Parathyroid adenoma (tissue), 2 donors: ENCODE data around the gene PDE4D.

Experiments used
- H2AFZ ChIP-seq: fragments of 300-600 bp; sonication (generic); one replicate; pipeline ENCODE4 v1.7.0; 2017; ENCODE audit warnings: antibody characterized with exemption, mild to moderate bottlenecking
- H3K27ac ChIP-seq: fragments of 300-600 bp; sonication (generic); one replicate; pipeline ENCODE4 v1.7.0; 2017
- H3K27me3 ChIP-seq: fragments of 300-600 bp; sonication (generic); one replicate; pipeline ENCODE4 v1.7.0; 2017; ENCODE audit warnings: low read length; ENCODE audit not compliant: control insufficient read depth, insufficient read depth
- H3K36me3 ChIP-seq: fragments of 300-600 bp; sonication (generic); one replicate; pipeline ENCODE4 v1.7.0; 2017; ENCODE audit warnings: low read length; ENCODE audit not compliant: control insufficient read depth, insufficient read depth
- H3K4me1 ChIP-seq: fragments of 300-600 bp; sonication (generic); one replicate; pipeline ENCODE4 v1.7.0; 2017; ENCODE audit warnings: control low read depth
- H3K4me2 ChIP-seq: fragments of 300-600 bp; sonication (generic); one replicate; pipeline ENCODE4 v1.7.0; 2017; ENCODE audit warnings: low read length
- H3K4me3 ChIP-seq: fragments of 300-600 bp; sonication (generic); one replicate; pipeline ENCODE4 v1.7.0; 2017; ENCODE audit warnings: low read depth, low read length
- H3K79me2 ChIP-seq: fragments of 300-600 bp; sonication (generic); one replicate; pipeline ENCODE4 v1.7.0; 2017; ENCODE audit warnings: control low read depth
- H3K9ac ChIP-seq: fragments of 300-600 bp; sonication (generic); one replicate; pipeline ENCODE4 v1.7.0; 2017; ENCODE audit warnings: mild to moderate bottlenecking
- H3K9me3 ChIP-seq: fragments of 300-600 bp; sonication (generic); one replicate; pipeline ENCODE4 v1.7.0; 2017; ENCODE audit warnings: low read length; ENCODE audit not compliant: control insufficient read depth
- TF ChIP-seq, protein P1 (sequence below): fragments of 300-600 bp; sonication (generic); IDR thresholded peaks from one replicate; pipeline ENCODE4 v1.7.0; 2017; ENCODE audit warnings: antibody characterized with exemption, mild to moderate bottlenecking
- donor health status: primary hyperparathyroidism.

PDE4D gene

GRCh38 chr5:59654691-59655090 lies 238.8 kb downstream of the PDE4D start:
- Histone ChIP-seq H2AFZ (no peak overlapping the region), H3K4me3 (no peak overlapping the region), H3K9me3 (no peaks in the 10 kb centered on the region), H3K4me1 (no peaks in the 10 kb centered on the region), H3K9ac (no peak overlapping the region), H3K79me2 (no peaks in the 10 kb centered on the region), H3K36me3 (no peaks in the 10 kb centered on the region), H3K27ac (no peak overlapping the region), H3K4me2 (no peak overlapping the region), H3K27me3 (no peaks in the 10 kb centered on the region)
- TF ChIP-seq, protein P1, sequence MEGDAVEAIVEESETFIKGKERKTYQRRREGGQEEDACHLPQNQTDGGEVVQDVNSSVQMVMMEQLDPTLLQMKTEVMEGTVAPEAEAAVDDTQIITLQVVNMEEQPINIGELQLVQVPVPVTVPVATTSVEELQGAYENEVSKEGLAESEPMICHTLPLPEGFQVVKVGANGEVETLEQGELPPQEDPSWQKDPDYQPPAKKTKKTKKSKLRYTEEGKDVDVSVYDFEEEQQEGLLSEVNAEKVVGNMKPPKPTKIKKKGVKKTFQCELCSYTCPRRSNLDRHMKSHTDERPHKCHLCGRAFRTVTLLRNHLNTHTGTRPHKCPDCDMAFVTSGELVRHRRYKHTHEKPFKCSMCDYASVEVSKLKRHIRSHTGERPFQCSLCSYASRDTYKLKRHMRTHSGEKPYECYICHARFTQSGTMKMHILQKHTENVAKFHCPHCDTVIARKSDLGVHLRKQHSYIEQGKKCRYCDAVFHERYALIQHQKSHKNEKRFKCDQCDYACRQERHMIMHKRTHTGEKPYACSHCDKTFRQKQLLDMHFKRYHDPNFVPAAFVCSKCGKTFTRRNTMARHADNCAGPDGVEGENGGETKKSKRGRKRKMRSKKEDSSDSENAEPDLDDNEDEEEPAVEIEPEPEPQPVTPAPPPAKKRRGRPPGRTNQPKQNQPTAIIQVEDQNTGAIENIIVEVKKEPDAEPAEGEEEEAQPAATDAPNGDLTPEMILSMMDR, result no peak

- Histone ChIP-seq H3K4me3 (no peak overlapping the region), H3K9ac (no peak overlapping the region), H3K27me3 (no peaks in the 10 kb centered on the region), H3K4me2 (no peak overlapping the region), H3K27ac (no peak overlapping the region), H2AFZ (no peak overlapping the region), H3K36me3 (no peaks in the 10 kb centered on the region), H3K9me3 (no peaks in the 10 kb centered on the region), H3K79me2 (no peaks in the 10 kb centered on the region), H3K4me1 (no peaks in the 10 kb centered on the region)
- TF ChIP-seq, protein P1, result no peak
Measured at GRCh38 chr5:59652449-59652848, 241.1 kb downstream of the PDE4D start.

- Histone ChIP-seq H3K9me3 (no peaks in the 10 kb centered on the region), H3K79me2 (no peaks in the 10 kb centered on the region), H3K4me3 (no peak overlapping the region), H3K4me1 (no peaks in the 10 kb centered on the region), H3K9ac (no peak overlapping the region), H2AFZ (no peak overlapping the region), H3K27me3 (no peaks in the 10 kb centered on the region), H3K36me3 (no peaks in the 10 kb centered on the region), H3K4me2 (no peak overlapping the region), H3K27ac (no peak overlapping the region)
- TF ChIP-seq, protein P1, result no peak
Measured at GRCh38 chr5:59648949-59649921, 244.3 kb downstream of the PDE4D start.

DNA sequence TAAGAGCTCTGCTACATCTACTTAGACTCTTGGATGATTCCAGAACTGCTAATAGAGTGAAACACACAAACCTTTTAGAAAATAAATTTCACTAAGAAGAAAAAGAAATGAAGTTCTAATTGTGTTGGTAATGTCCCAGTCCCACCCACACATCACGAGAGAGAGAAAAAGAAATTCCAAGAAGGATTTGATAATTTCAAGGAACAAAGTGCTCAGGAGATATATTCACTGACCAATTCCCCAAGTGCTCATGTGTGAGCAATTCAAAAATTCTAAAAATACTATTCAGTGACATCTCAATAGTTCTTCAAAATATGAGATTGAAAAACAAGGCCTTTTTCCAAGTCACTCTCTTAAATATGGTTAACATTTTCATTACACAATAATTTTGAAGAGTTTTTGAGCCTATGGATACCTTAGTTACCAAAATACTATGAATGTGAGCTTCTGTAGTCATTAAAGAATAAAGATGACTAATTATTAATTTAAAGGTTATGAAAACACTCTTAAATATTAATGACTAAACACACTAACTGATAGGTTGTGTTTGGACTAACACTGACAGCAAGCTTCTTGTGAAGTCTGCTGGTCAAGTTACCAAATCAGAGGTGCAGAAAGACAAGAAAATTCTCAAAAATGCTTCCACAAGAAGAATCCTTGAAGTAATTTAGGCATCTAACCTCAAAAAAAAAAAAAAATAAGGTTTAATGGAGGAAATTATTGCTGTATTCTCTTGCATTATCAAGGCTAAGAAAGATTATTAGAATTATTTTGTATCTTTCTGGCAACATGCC lies 245.3 kb downstream of the PDE4D start:
- Histone ChIP-seq H3K4me1 (no peaks in the 10 kb centered on the region), H2AFZ (no peak overlapping the region), H3K27ac (no peak overlapping the region), H3K9me3 (no peaks in the 10 kb centered on the region), H3K9ac (no peak overlapping the region), H3K4me3 (no peak overlapping the region), H3K36me3 (no peaks in the 10 kb centered on the region), H3K79me2 (no peaks in the 10 kb centered on the region), H3K27me3 (no peaks in the 10 kb centered on the region), H3K4me2 (no peak overlapping the region)
- TF ChIP-seq, protein P1, result no peak
